Prostate gland (tissue), 2 donors: Measurements from ENCODE around the gene MDFIC. TPM values are rescaled to one million over a fixed set of nuclear protein-coding genes. Genes with fewer than 3 reads are reported as not detected.

ENCODE experiments used
- DNase-seq: peaks from one replicate; pipeline ENCODE4 v3.0.0-alpha.2; 2019; ENCODE audit warnings: low spot score
- H3K27ac ChIP-seq, 2 donors: fragments of 200-600 bp; sonication (generic); 2 replicates each; pipeline ENCODE4 v1.5.1; 2017 to 2019
- H3K27me3 ChIP-seq: fragments of 200-600 bp; sonication (generic); replicated peaks from 2 replicates; pipeline ENCODE4 v1.5.1; 2019; ENCODE audit not compliant: insufficient read depth
- H3K36me3 ChIP-seq, 2 donors: fragments of 200-600 bp; sonication (generic); 1 replicate in 1 of 2; 2 replicates in 1 of 2; pipeline versions ENCODE4 v1.5.1 to v1.8.1; 2017 to 2019
- H3K4me1 ChIP-seq: fragments of 200-600 bp; sonication (generic); replicated peaks from 2 replicates; pipeline ENCODE4 v1.5.1; 2019
- H3K4me3 ChIP-seq, 2 donors: fragments of 200-600 bp; sonication (generic); 2 replicates each; pipeline ENCODE4 v1.5.1; 2017 to 2019
- H3K9me3 ChIP-seq: fragments of 200-600 bp; sonication (generic); 2 replicates; pipeline ENCODE4 v1.5.1; 2017
- CTCF ChIP-seq, 4 experiments: fragments of 200-600 bp in 2 of 4; fragments of 450-650 bp in 2 of 4; sonication (generic) in 2 of 4; IDR thresholded peaks; 1 replicate in 3 of 4; 2 replicates in 1 of 4; pipeline ENCODE4 v1.5.1; 2016 to 2019; ENCODE audit warnings: antibody characterized with exemption in 4 of 4, mild to moderate bottlenecking in 2 of 4, moderate library complexity in 2 of 4
- POLR2A ChIP-seq: fragments of 450-650 bp; IDR thresholded peaks from one replicate; pipeline ENCODE4 v1.6.1; 2016; ENCODE audit warnings: antibody characterized with exemption, mild to moderate bottlenecking
- POLR2AphosphoS5 ChIP-seq: sonication (generic); formaldehyde crosslinking; IDR thresholded peaks from one replicate; pipeline ENCODE4 v1.6.1; 2017; ENCODE audit warnings: antibody characterized with exemption
- WGBS: methylation state at CpG from one replicate; pipeline ENCODE4 v1.1.5; 2018; 5-methylcytosine and 5-hydroxymethylcytosine counted together
- intact Hi-C: fragments of 100-400 bp; cut with DNase I; formaldehyde crosslinking; loops from one replicate; pipeline ENCODE4 v1.14.2; 2022
- total RNA-seq, 2 donors: library from RNA; depleted of rRNA; stranded (reverse); fragments of >200 nt; gene quantifications; one replicate each; pipeline ENCODE4 v1.1.0, GENCODE V29; 2016

The MDFIC gene
- total RNA-seq, 2 donors from 2014 or later, result 17.2 to 24.8 TPM

GRCh38 chr7:115044224-115044623, 122.3 kb downstream of the MDFIC start:
- no peaks in the 10 kb centered on the region for H3K36me3 ChIP-seq
- TF ChIP-seq CTCF (IDR thresholded peaks at IDR 0.05), result no peak
- intact Hi-C loops, result no loop called here
- WGBS, result 61% methylated on average over 3 of the region's 3 CpGs
- H3K4me3 ChIP-seq, result no peak overlapping the region
- H3K27ac ChIP-seq, result no peak overlapping the region
- H3K9me3 ChIP-seq, result no peaks in the 10 kb centered on the region
- H3K27me3 ChIP-seq, result no peaks in the 10 kb centered on the region
- no peak for DNase-seq
- no peaks in the 10 kb centered on the region for H3K4me1 ChIP-seq

GRCh38 chr7:115047958-115048720, 126.2 kb downstream of the MDFIC start:
- Histone ChIP-seq H3K27ac (no peak overlapping the region), H3K36me3 (no peaks in the 10 kb centered on the region), H3K27me3 (no peaks in the 10 kb centered on the region), H3K9me3 (no peaks in the 10 kb centered on the region), H3K4me1 (no peaks in the 10 kb centered on the region), H3K4me3 (no peak overlapping the region)
- DNase-seq, result no peak
- intact Hi-C loops, result no loop called here
- TF ChIP-seq POLR2AphosphoS5 (no peak), CTCF (IDR thresholded peaks at IDR 0.05) (no peak), POLR2A (no peak)
- WGBS, result 88% methylated on average over 6 of the region's 6 CpGs

- WGBS, result 78% methylated on average over 4 of the region's 4 CpGs
- Histone ChIP-seq H3K27me3 (no peaks in the 10 kb centered on the region), H3K36me3 (no peaks in the 10 kb centered on the region), H3K4me1 (no peaks in the 10 kb centered on the region), H3K9me3 (no peaks in the 10 kb centered on the region), H3K27ac (no peak overlapping the region), H3K4me3 (no peak overlapping the region)
- intact Hi-C loops, result no loop called here
- TF ChIP-seq CTCF (IDR thresholded peaks at IDR 0.05), result no peak
- no peak for TF ChIP-seq POLR2AphosphoS5
- no peak for TF ChIP-seq POLR2A
- no peak for DNase-seq
These were observed 130.8 kb downstream of the MDFIC start for GRCh38 chr7:115052706-115053105.

- intact Hi-C loops, result no loop called here
- no peaks in the 10 kb centered on the region for H3K27me3 ChIP-seq
- no peak overlapping the region for H3K4me3 ChIP-seq
- DNase-seq, result no peak
- H3K36me3 ChIP-seq, result no peaks in the 10 kb centered on the region
- 67% methylated on average over 3 of the region's 3 CpGs for whole genome bisulfite sequencing
- no peaks in the 10 kb centered on the region for H3K9me3 ChIP-seq
- TF ChIP-seq POLR2A, result no peak
- TF ChIP-seq CTCF (IDR thresholded peaks at IDR 0.05), result no peak
- TF ChIP-seq POLR2AphosphoS5, result no peak
- H3K27ac ChIP-seq, result no peak overlapping the region
- no peaks in the 10 kb centered on the region for H3K4me1 ChIP-seq
These were observed 132.7 kb downstream of the MDFIC start for GRCh38 chr7:115054478-115055065.

- intact Hi-C loops, result no loop called here
These were observed 134.1 kb downstream of the MDFIC start for GRCh38 chr7:115056019-115056418.

More at GRCh38 chr7:115056019-115056418, 134.1 kb downstream of the MDFIC start:
- Histone ChIP-seq H3K9me3 (no peaks in the 10 kb centered on the region), H3K4me1 (no peaks in the 10 kb centered on the region), H3K36me3 (no peaks in the 10 kb centered on the region), H3K4me3 (no peak overlapping the region), H3K27me3 (no peaks in the 10 kb centered on the region), H3K27ac (no peak overlapping the region)
- no peak for DNase-seq
- WGBS, result 49% methylated on average over 2 of the region's 2 CpGs
- TF ChIP-seq POLR2AphosphoS5 (no peak), CTCF (IDR thresholded peaks at IDR 0.05) (no peak), POLR2A (no peak)
